Lower leg skin (tissue), 4 donors: ENCODE results near the gene NFKBIE. TPM values are rescaled to one million over a fixed set of nuclear protein-coding genes. Genes with fewer than 3 reads are reported as not detected.

Experiments used
- DNase-seq, 2 donors: peaks; one replicate each; pipeline ENCODE4 v3.0.0-alpha.2; 2019; ENCODE audit warnings: low spot score in 2 of 2
- H3K4me3 ChIP-seq: fragments of 200-600 bp; sonication (generic); 2 replicates; pipeline ENCODE4 v1.5.1; 2017; ENCODE audit warnings: mild to moderate bottlenecking, low read depth; ENCODE audit not compliant: poor library complexity, severe bottlenecking
- CTCF ChIP-seq, 3 donors: fragments of 450-650 bp; IDR thresholded peaks; one replicate each; pipeline ENCODE4 v1.5.1; 2016; ENCODE audit warnings: antibody characterized with exemption in 3 of 3, mild to moderate bottlenecking in 3 of 3, moderate library complexity in 2 of 3
- POLR2A ChIP-seq, 2 donors: fragments of 450-650 bp; IDR thresholded peaks; one replicate each; pipeline ENCODE4 v1.6.1; 2016 to 2017; ENCODE audit warnings: antibody characterized with exemption in 2 of 2, mild to moderate bottlenecking in 1 of 2, moderate library complexity in 1 of 2
- WGBS, 2 donors: methylation state at CpG; one replicate each; pipeline ENCODE4 v1.1.5; 2018; 5-methylcytosine and 5-hydroxymethylcytosine counted together
- intact Hi-C: fragments of 100-400 bp; cut with DNase I; formaldehyde crosslinking; loops from one replicate; pipeline ENCODE4 v1.15.0; 2023; ENCODE audit warnings: low total_unique reads
- total RNA-seq, 4 donors: library from RNA; depleted of rRNA; stranded (reverse); fragments of >200 nt; gene quantifications; one replicate each; pipeline ENCODE4 v1.1.0, GENCODE V29; 2016

The NFKBIE gene
- total RNA-seq, 4 donors from 2014 or later: 10.8 to 21.1 (median 17.3) TPM

GRCh38 chr6:44256775-44257024 is 8.7 kb downstream of the NFKBIE start:
- peak overlapping the region; percentile 81 for H3K4me3 ChIP-seq
- no peak for DNase-seq
- TF ChIP-seq POLR2A (IDR thresholded peaks at IDR 0.05) (no peak), CTCF (IDR thresholded peaks at IDR 0.05) (no peak)
- intact Hi-C loops: loop anchor here (5.0 kb wide), 1 partner anchor 84 kb away; no protein-coding TSS in a partner anchor
- WGBS, 2 donors: 0 to 2% methylated on average over 9 of the region's 12 CpGs

- 18 to 24% methylated on average over 15 of the region's 15 CpGs for WGBS, 2 donors
- peak overlapping the region; percentile 81 for H3K4me3 ChIP-seq
- TF ChIP-seq CTCF (IDR thresholded peaks at IDR 0.05) (no peak), POLR2A (IDR thresholded peaks at IDR 0.05) (no peak)
- no peak for DNase-seq
- intact Hi-C loops: loop anchor here (5.0 kb wide), 1 partner anchor 84 kb away; no protein-coding TSS in a partner anchor
Measured at GRCh38 chr6:44255871-44256774, 9.2 kb downstream of the NFKBIE start.

GRCh38 chr6:44255105-44255808 is 10.1 kb downstream of the NFKBIE start:
- no peak for TF ChIP-seq CTCF (IDR thresholded peaks at IDR 0.05)
- TF ChIP-seq POLR2A (IDR thresholded peaks at IDR 0.05): no peak
- WGBS, 2 donors: 59 to 64% methylated on average over 16 of the region's 16 CpGs
- no peak overlapping the region for H3K4me3 ChIP-seq
- DNase-seq: no peak
- intact Hi-C loops: loop anchor here (5.0 kb wide), 1 partner anchor 83 kb away; no protein-coding TSS in a partner anchor

GRCh38 chr6:44254191-44255104 is 10.9 kb downstream of the NFKBIE start:
- intact Hi-C loops: loop anchor here (5.0 kb wide), 1 partner anchor 82 kb away; no protein-coding TSS in a partner anchor
- H3K4me3 ChIP-seq: no peak overlapping the region
- TF ChIP-seq CTCF (IDR thresholded peaks at IDR 0.05) (no peak), POLR2A (IDR thresholded peaks at IDR 0.05) (no peak)

GRCh38 chr6:44253307-44254101 is 11.8 kb downstream of the NFKBIE start:
- H3K4me3 ChIP-seq: no peak overlapping the region
- WGBS, 2 donors: 68 to 70% methylated on average over 10 of the region's 10 CpGs
- TF ChIP-seq POLR2A (IDR thresholded peaks at IDR 0.05): no peak
- intact Hi-C loops: no loop called here
- DNase-seq: no peak

More at GRCh38 chr6:44254191-44255104, 10.9 kb downstream of the NFKBIE start:
- WGBS, 2 donors: 78 to 84% methylated on average over 12 of the region's 12 CpGs
- no peak for DNase-seq
